Measurements from ENCODE around the gene STXBP5L.
"Not testable (repeated sequence)": the region's sequence is repeated elsewhere in the genome, so short reads cannot be mapped to it uniquely, and the experiment has no call there.

STXBP5L gene

GRCh38 chr3:120908030-120908794 lies at the start of gene STXBP5L:
Gene STXBP5L, plus strand, starts transcription at chr3:120908205. Its CDS starts 1,374 bp downstream, at chr3:120909579.
- DNase-seq: peak; percentile 84

GRCh38 chr3:120858521-120858920 lies 49.5 kb upstream of the STXBP5L start:
- DNase-seq: no peak

GRCh38 chr3:120864541-120864940 lies 43.5 kb upstream of the STXBP5L start:
- no peak for DNase-seq

- DNase-seq: no peak
These were observed 32.5 kb upstream of the STXBP5L start for GRCh38 chr3:120875507-120875906.

- no peak for DNase-seq
These were observed 32.0 kb upstream of the STXBP5L start for GRCh38 chr3:120875989-120876388.

GRCh38 chr3:120879411-120879810 lies 28.6 kb upstream of the STXBP5L start:
- no peak for DNase-seq

- no peak for DNase-seq
These were observed 15.1 kb upstream of the STXBP5L start for GRCh38 chr3:120892921-120893320.

- peak; percentile 59 for DNase-seq
These were observed 13.5 kb upstream of the STXBP5L start for GRCh38 chr3:120894316-120895057.

- DNase-seq: not testable (repeated sequence)
These were observed 6.3 kb upstream of the STXBP5L start for GRCh38 chr3:120901716-120902115.

- DNase-seq: no peak
These were observed 4.8 kb upstream of the STXBP5L start for GRCh38 chr3:120903221-120903620.

- no peak for DNase-seq
These were observed 361 bp upstream of the STXBP5L start for GRCh38 chr3:120907659-120908029.

- no peak for DNase-seq
These were observed 993 bp downstream of the STXBP5L start for GRCh38 chr3:120908795-120909601.

- DNase-seq: no peak
These were observed 1.5 kb downstream of the STXBP5L start for GRCh38 chr3:120909602-120909878.

GRCh38 chr3:120926146-120926545 lies 18.1 kb downstream of the STXBP5L start:
- DNase-seq: no peak

- no peak for DNase-seq
These were observed 21.0 kb downstream of the STXBP5L start for GRCh38 chr3:120928991-120929390.

GRCh38 chr3:120931593-120931992 lies 23.6 kb downstream of the STXBP5L start:
- no peak for DNase-seq

GRCh38 chr3:120956143-120956542 lies 48.1 kb downstream of the STXBP5L start:
- DNase-seq: no peak

GRCh38 chr3:120982608-120983320 lies 74.8 kb downstream of the STXBP5L start:
- DNase-seq: no peak

GRCh38 chr3:120983321-120983665 lies 75.3 kb downstream of the STXBP5L start:
- no peak for DNase-seq

GRCh38 chr3:120983841-120984240 lies 75.8 kb downstream of the STXBP5L start:
- no peak for DNase-seq

- DNase-seq: no peak
These were observed 77.2 kb downstream of the STXBP5L start for GRCh38 chr3:120985242-120985641.

GRCh38 chr3:120988994-120989393 lies 81.0 kb downstream of the STXBP5L start:
- DNase-seq: no peak

- DNase-seq: no peak
These were observed 110.9 kb downstream of the STXBP5L start for GRCh38 chr3:121018917-121019321.

Measured in NCI-H1048 (cell line).